H9 (cell line): ENCODE data around the gene ITSN1. TPM values are rescaled to one million over a fixed set of nuclear protein-coding genes. Genes with fewer than 3 reads are reported as not detected.

Source experiments
- DNase-seq: peaks from one replicate; pipeline ENCODE4 v3.0.0-alpha.2; 2017
- H2AFZ ChIP-seq: one replicate; pipeline ENCODE4 v1.6.1; 2013; ENCODE audit warnings: mild to moderate bottlenecking, low read length, control low read depth, moderate library complexity
- H2AK5ac ChIP-seq: 2 replicates; pipeline ENCODE4 v1.6.1; 2013; ENCODE audit warnings: low read length, control low read depth, mixed read lengths; ENCODE audit not compliant: insufficient read length
- H2BK120ac ChIP-seq: one replicate; pipeline ENCODE4 v1.6.1; 2013; ENCODE audit warnings: low read depth, mild to moderate bottlenecking, low read length, control low read depth, inconsistent platforms; ENCODE audit not compliant: poor library complexity, severe bottlenecking
- H2BK12ac ChIP-seq: 2 replicates; pipeline ENCODE4 v1.6.1; 2013; ENCODE audit warnings: low read length, control low read depth, mixed read lengths, low read depth; ENCODE audit not compliant: insufficient read length
- H2BK15ac ChIP-seq: 2 replicates; pipeline ENCODE4 v1.6.1; 2013; ENCODE audit warnings: low read depth, low read length, control low read depth
- H2BK20ac ChIP-seq: one replicate; pipeline ENCODE4 v1.6.1; 2013; ENCODE audit warnings: low read depth, mild to moderate bottlenecking, low read length, control low read depth, inconsistent platforms; ENCODE audit not compliant: poor library complexity, severe bottlenecking
- H2BK5ac ChIP-seq: 2 replicates; pipeline ENCODE4 v1.6.1; 2013; ENCODE audit warnings: low read length, control low read depth, mixed read lengths; ENCODE audit not compliant: insufficient read length
- H3K14ac ChIP-seq: 2 replicates; pipeline ENCODE4 v1.6.1; 2013; ENCODE audit warnings: low read length, control low read depth; ENCODE audit not compliant: insufficient read depth
- H3K18ac ChIP-seq: 2 replicates; pipeline ENCODE4 v1.6.1; 2013; ENCODE audit warnings: low read depth, mild to moderate bottlenecking, mixed read lengths, low read length, control low read depth; ENCODE audit not compliant: insufficient read length
- H3K23ac ChIP-seq: 2 replicates; pipeline ENCODE4 v1.6.1; 2013; ENCODE audit warnings: low read length, control low read depth, mixed read lengths, low read depth; ENCODE audit not compliant: insufficient read length
- H3K23me2 ChIP-seq: 2 replicates; pipeline ENCODE4 v1.6.1; 2013; ENCODE audit warnings: low read depth, mild to moderate bottlenecking, mixed read lengths, low read length, control low read depth; ENCODE audit not compliant: insufficient read length, poor library complexity, severe bottlenecking
- H3K27ac ChIP-seq: 2 replicates; pipeline ENCODE4 v1.5.1; 2013; ENCODE audit warnings: low read length, control low read depth, mixed read lengths, low read depth; ENCODE audit not compliant: insufficient read length
- H3K27me3 ChIP-seq: 2 replicates; pipeline ENCODE4 v1.6.1; 2013; ENCODE audit warnings: low read length, control low read depth, inconsistent platforms; ENCODE audit not compliant: insufficient read depth
- H3K4ac ChIP-seq: 2 replicates; pipeline ENCODE4 v1.6.1; 2013; ENCODE audit warnings: low read depth, mild to moderate bottlenecking, control low read depth, inconsistent platforms, low read length, moderate library complexity
- H3K4me1 ChIP-seq: 2 replicates; pipeline ENCODE4 v1.6.1; 2013; ENCODE audit warnings: low read length, control low read depth, inconsistent platforms; ENCODE audit not compliant: insufficient read depth
- H3K4me2 ChIP-seq: 2 replicates; pipeline ENCODE4 v1.6.1; 2013; ENCODE audit warnings: low read length, control low read depth, mixed read lengths; ENCODE audit not compliant: insufficient read length, insufficient read depth
- H3K56ac ChIP-seq: 2 replicates; pipeline ENCODE4 v1.6.1; 2013; ENCODE audit warnings: low read depth, mild to moderate bottlenecking, mixed read lengths, low read length, control low read depth; ENCODE audit not compliant: insufficient read length
- H3K79me1 ChIP-seq: 2 replicates; pipeline ENCODE4 v1.6.1; 2013; ENCODE audit warnings: low read depth, mild to moderate bottlenecking, moderate library complexity, low read length, control low read depth, inconsistent platforms; ENCODE audit not compliant: insufficient read depth, poor library complexity, severe bottlenecking
- H3K79me2 ChIP-seq: 2 replicates; pipeline ENCODE4 v1.6.1; 2013; ENCODE audit warnings: low read length, control low read depth, inconsistent platforms; ENCODE audit not compliant: insufficient read depth
- H3K9ac ChIP-seq: 2 replicates; pipeline ENCODE4 v1.6.1; 2013; ENCODE audit warnings: low read length, control low read depth, mixed read lengths; ENCODE audit not compliant: insufficient read length; ENCODE audit errors: extremely low read depth
- H3K9me3 ChIP-seq: one replicate; pipeline ENCODE4 v1.6.1; 2013; ENCODE audit warnings: low read depth, low read length, inconsistent platforms; ENCODE audit not compliant: control insufficient read depth
- H3T11ph ChIP-seq: one replicate; pipeline ENCODE4 v1.6.1; 2013; ENCODE audit warnings: mild to moderate bottlenecking, low read length, control low read depth, inconsistent platforms
- H4K20me1 ChIP-seq: one replicate; pipeline ENCODE4 v1.6.1; 2013; ENCODE audit not compliant: control insufficient read depth, insufficient read length, insufficient read depth
- H4K5ac ChIP-seq: 2 replicates; pipeline ENCODE4 v1.6.1; 2013; ENCODE audit warnings: low read depth, mild to moderate bottlenecking, mixed read lengths, low read length, control low read depth; ENCODE audit not compliant: insufficient read length
- H4K8ac ChIP-seq: replicated peaks from 2 replicates; pipeline ENCODE4 v1.6.1; 2013; ENCODE audit warnings: low read length, control low read depth, mixed read lengths, low read depth; ENCODE audit not compliant: insufficient read length
- H4K91ac ChIP-seq: 2 replicates; pipeline ENCODE4 v1.6.1; 2013; ENCODE audit warnings: low read depth, mild to moderate bottlenecking, moderate library complexity, mixed read lengths, low read length, control low read depth; ENCODE audit not compliant: insufficient read length
- H3K27ac Mint-ChIP-seq, 3 experiments: 2 replicates in 2 of 3; 3 replicates in 1 of 3; pipeline ENCODE4 v1.8.0; 2020 to 2021; ENCODE audit warnings: mixed read lengths in 3 of 3, mild to moderate bottlenecking in 1 of 3, moderate library complexity in 1 of 3
- H3K27me3 Mint-ChIP-seq: 2 replicates; pipeline ENCODE4 v1.8.0; 2021; ENCODE audit warnings: low read depth, mild to moderate bottlenecking, moderate library complexity, mixed read lengths
- H3K36me3 Mint-ChIP-seq, 3 experiments: 2 replicates in 2 of 3; 3 replicates in 1 of 3; pipeline ENCODE4 v1.8.0; 2020 to 2021; ENCODE audit warnings: low read depth in 3 of 3, mixed read lengths in 3 of 3; ENCODE audit not compliant: insufficient read depth in 1 of 3
- H3K4me1 Mint-ChIP-seq, 2 experiments: 2 replicates each; pipeline ENCODE4 v1.8.0; 2020; ENCODE audit warnings: mixed read lengths in 2 of 2
- H3K4me3 Mint-ChIP-seq, 2 experiments: 2 replicates in 1 of 2; 3 replicates in 1 of 2; pipeline ENCODE4 v1.8.0; 2020 to 2021; ENCODE audit warnings: mild to moderate bottlenecking in 2 of 2, mixed read lengths in 2 of 2, moderate library complexity in 1 of 2
- H3K9me3 Mint-ChIP-seq, 2 experiments: 2 replicates in 1 of 2; 3 replicates in 1 of 2; pipeline ENCODE4 v1.8.0; 2020; ENCODE audit warnings: mild to moderate bottlenecking in 2 of 2, mixed read lengths in 2 of 2, moderate library complexity in 1 of 2
- CTCF ChIP-seq: fragments of 200-600 bp; sonication (generic); conservative IDR thresholded peaks from 3 replicates; pipeline ENCODE4 v1.8.0; 2021; ENCODE audit warnings: antibody characterized with exemption, mild to moderate bottlenecking
- WGBS: extraction: QIAGEN DNeasy Blood & Tissue Kit; methylation state at CpG from one replicate; pipeline ENCODE4 v1.1.7; 2013; ENCODE audit warnings: missing lambda C conversion rate, low lambda C conversion rate, mixed read lengths; ENCODE audit not compliant: insufficient read length; ENCODE audit errors: extremely low coverage; 5-methylcytosine and 5-hydroxymethylcytosine counted together
- total RNA-seq: library from RNA; stranded (reverse); gene quantifications from 2 replicates; pipeline ENCODE4 v1.2.1, GENCODE V29; 2021

ITSN1 gene
- total RNA-seq, 1 experiment from 2014 or later, result 94.2 TPM

GRCh38 chr21:33944185-33944763 lies 302.0 kb downstream of the ITSN1 start:
- Histone ChIP-seq H3K4me2 (no peak overlapping the region), H2AK5ac (no peak overlapping the region), H2BK15ac (no peak overlapping the region), H3K9me3 (no peaks in the 10 kb centered on the region), H3K18ac (no peak overlapping the region), H3K56ac (no peak overlapping the region), H3K79me2 (no peaks in the 10 kb centered on the region), H2BK5ac (no peak overlapping the region), H3K9ac (no peak overlapping the region), H3K27ac (no peak overlapping the region), H4K91ac (no peak overlapping the region), H2BK12ac (no peak overlapping the region), H3K23ac (no peak overlapping the region), H3K4ac (no peak overlapping the region), H2BK20ac (no peak overlapping the region), H3T11ph (no peak overlapping the region), H3K27me3 (no peaks in the 10 kb centered on the region), H4K5ac (no peak overlapping the region), H2BK120ac (no peak overlapping the region), H2AFZ (no peak overlapping the region), H3K79me1 (no peaks in the 10 kb centered on the region), H4K8ac (no peak overlapping the region), H4K20me1 (no peaks in the 10 kb centered on the region), H3K4me1 (peaks cover 15% of the 10 kb centered on the region; the same call in 1 of the 2 replicates), H3K14ac (no peak overlapping the region), H3K23me2 (no peaks in the 10 kb centered on the region)
- peaks cover 2% of the 10 kb centered on the region for H3K27me3 Mint-ChIP-seq
- no peak overlapping the region for H3K27ac Mint-ChIP-seq
- DNase-seq, result no peak
- TF ChIP-seq CTCF, result no peak
- H3K4me1 Mint-ChIP-seq, result peaks cover 34 to 42% of the 10 kb centered on the region in 2 experiments
- peaks cover 4 to 11% of the 10 kb centered on the region in 2 experiments; a peak in 4 of 5 replicates for H3K9me3 Mint-ChIP-seq
- H3K36me3 Mint-ChIP-seq, result peaks cover 4 to 23% (median 14%) of the 10 kb centered on the region in 3 experiments; a peak in 6 of 7 replicates
- H3K4me3 Mint-ChIP-seq, result peak overlapping the region in 1 of 2 experiments; percentile 19; a peak in 1 of 5 replicates
- no CpG with 5 or more reads among the region's 1 CpG for WGBS
